Measurements from ENCODE around the gene FLRT2.

DNA sequence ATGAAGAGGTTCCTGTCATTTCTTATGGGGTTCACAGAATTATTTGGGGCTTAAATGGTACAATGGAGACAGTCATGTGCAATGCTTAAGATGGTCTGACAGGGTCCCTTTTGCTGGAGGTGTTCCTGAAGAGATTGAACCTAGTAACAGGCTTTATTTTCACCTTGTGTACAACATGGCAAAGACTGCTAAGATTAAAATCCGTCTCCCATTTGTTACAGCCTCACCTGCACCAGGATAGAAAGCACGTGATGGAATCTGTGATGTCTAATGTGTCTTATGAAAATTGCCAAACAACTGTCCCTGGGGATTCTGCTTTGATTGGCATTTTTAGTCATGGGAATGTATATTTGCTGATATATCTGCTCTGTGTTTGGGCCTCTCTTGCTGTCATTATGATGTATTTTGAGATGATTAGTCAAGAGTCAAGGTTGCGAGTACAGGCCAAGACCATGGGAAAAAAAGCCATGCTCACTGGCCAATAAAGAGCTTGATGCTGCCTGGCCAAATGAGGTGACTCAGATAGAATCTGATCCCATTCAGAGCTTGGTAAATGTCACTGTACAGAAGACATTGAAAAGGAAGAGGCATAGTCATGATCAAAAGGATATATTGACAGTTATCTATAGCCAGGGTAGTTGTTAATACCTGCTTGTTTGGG lies 96.1 kb downstream of the FLRT2 start:
- TF ChIP-seq, protein P1, sequence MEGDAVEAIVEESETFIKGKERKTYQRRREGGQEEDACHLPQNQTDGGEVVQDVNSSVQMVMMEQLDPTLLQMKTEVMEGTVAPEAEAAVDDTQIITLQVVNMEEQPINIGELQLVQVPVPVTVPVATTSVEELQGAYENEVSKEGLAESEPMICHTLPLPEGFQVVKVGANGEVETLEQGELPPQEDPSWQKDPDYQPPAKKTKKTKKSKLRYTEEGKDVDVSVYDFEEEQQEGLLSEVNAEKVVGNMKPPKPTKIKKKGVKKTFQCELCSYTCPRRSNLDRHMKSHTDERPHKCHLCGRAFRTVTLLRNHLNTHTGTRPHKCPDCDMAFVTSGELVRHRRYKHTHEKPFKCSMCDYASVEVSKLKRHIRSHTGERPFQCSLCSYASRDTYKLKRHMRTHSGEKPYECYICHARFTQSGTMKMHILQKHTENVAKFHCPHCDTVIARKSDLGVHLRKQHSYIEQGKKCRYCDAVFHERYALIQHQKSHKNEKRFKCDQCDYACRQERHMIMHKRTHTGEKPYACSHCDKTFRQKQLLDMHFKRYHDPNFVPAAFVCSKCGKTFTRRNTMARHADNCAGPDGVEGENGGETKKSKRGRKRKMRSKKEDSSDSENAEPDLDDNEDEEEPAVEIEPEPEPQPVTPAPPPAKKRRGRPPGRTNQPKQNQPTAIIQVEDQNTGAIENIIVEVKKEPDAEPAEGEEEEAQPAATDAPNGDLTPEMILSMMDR (IDR thresholded peaks at IDR 0.05): no peak
- no peak for TF ChIP-seq POLR2A (IDR thresholded peaks at IDR 0.05)
